Measurements from ENCODE around the gene ANKRD44. TPM values are rescaled to one million over a fixed set of nuclear protein-coding genes. Genes with fewer than 3 reads are reported as not detected.

The ANKRD44 gene
- total and polyA plus RNA-seq, 7 donors: 0.35 to 9.3 (median 1.7) TPM

DNA sequence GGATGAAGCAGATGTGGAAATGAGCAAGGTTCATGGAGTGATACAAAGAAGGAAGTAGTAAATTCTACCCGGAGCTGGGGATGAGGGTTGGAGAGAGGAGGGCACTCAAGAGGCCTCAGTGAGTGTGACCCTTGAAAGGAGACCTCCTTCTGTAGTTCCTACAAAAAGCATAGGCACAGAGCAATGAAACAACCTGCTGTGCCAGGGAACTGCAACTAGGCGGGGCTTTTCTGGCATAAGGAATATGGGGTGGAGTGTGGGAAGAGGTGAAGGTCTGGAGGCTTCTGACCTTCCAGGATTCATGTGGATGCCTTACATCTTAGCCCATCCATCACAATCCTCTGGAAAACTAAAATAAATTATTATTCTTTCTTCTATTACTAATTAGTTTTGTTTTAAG lies 358.6 kb downstream of the ANKRD44 start:
- intact Hi-C loops (cut with DNase I): no loop called here
- Histone ChIP-seq H3K36me3 (ENCODE audit: insufficient read depth in 1 of 2, low read depth in 1 of 2) (no peaks in the 10 kb centered on the region), H3K4me1 (no peaks in the 10 kb centered on the region), H3K9me3 (no peaks in the 10 kb centered on the region), H3K4me3 (no peak overlapping the region), H3K27me3 (ENCODE audit: insufficient read depth in 3 of 3, low read length in 2 of 3) (no peaks in the 10 kb centered on the region), H3K27ac (no peak overlapping the region)
- TF ChIP-seq, protein P1, sequence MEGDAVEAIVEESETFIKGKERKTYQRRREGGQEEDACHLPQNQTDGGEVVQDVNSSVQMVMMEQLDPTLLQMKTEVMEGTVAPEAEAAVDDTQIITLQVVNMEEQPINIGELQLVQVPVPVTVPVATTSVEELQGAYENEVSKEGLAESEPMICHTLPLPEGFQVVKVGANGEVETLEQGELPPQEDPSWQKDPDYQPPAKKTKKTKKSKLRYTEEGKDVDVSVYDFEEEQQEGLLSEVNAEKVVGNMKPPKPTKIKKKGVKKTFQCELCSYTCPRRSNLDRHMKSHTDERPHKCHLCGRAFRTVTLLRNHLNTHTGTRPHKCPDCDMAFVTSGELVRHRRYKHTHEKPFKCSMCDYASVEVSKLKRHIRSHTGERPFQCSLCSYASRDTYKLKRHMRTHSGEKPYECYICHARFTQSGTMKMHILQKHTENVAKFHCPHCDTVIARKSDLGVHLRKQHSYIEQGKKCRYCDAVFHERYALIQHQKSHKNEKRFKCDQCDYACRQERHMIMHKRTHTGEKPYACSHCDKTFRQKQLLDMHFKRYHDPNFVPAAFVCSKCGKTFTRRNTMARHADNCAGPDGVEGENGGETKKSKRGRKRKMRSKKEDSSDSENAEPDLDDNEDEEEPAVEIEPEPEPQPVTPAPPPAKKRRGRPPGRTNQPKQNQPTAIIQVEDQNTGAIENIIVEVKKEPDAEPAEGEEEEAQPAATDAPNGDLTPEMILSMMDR (IDR thresholded peaks at IDR 0.05): no peak
- ATAC-seq: no peak
- DNase-seq: no peak
- WGBS, 3 donors: 57 to 81% (median 60%) methylated on average over 2 of the region's 2 CpGs

DNA sequence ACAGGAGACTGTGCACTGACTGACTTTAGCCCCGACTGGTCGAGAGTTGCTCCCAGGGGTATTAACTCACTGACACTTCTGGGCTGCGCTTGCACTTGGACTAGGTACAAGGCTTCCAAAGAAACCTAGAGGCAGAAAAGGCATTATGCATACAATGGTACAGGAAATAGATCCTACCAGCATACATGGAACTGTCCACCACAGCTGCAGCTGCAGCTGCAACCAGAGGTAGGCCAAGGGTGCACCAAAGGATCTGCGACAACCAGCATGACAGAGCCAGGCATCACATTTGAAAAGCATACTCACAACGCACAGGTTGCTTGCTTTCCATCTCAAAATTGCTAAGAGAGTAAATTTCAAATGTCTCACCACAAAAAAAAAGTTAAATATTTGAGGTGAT lies 361.5 kb downstream of the ANKRD44 start:
- Histone ChIP-seq H3K27me3 (ENCODE audit: insufficient read depth in 3 of 3, low read length in 2 of 3) (no peaks in the 10 kb centered on the region), H3K4me3 (no peak overlapping the region), H3K27ac (no peak overlapping the region), H3K36me3 (ENCODE audit: insufficient read depth in 1 of 2, low read depth in 1 of 2) (no peaks in the 10 kb centered on the region), H3K9me3 (no peaks in the 10 kb centered on the region), H3K4me1 (no peaks in the 10 kb centered on the region)
- DNase-seq: no peak
- ATAC-seq: no peak
- 50 to 53% (median 51%) methylated on average over 5 of the region's 5 CpGs for WGBS, 3 donors
- intact Hi-C loops (cut with DNase I): no loop called here
- TF ChIP-seq, protein P1 (IDR thresholded peaks at IDR 0.05): no peak

DNA sequence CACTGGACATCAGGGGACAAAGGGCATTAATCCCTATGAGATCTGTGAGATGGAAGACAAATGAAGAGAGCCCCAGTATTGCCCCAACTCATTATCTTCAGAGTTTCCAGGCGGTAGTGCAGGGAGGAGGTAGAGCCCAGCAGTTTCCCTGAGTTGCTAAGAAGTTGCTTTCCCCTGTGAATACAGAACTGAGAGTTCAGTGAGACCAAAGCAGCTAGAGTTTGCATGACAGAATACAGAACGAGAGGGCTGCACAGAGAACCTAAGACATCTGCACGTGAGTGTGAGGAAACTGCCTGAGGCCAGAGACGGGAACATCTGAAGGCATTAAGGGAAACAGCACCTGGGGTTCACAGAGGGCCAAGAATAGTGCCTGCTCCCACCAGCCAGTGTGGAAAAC lies 366.0 kb downstream of the ANKRD44 start:
- intact Hi-C loops (cut with DNase I): no loop called here
- WGBS, 3 donors: 57 to 62% (median 61%) methylated on average over 4 of the region's 4 CpGs
- TF ChIP-seq, protein P1 (IDR thresholded peaks at IDR 0.05): no peak
- DNase-seq (no peak), ATAC-seq (no peak)
- H3K4me3 ChIP-seq: no peak overlapping the region
- no peak overlapping the region for H3K27ac ChIP-seq
- peaks cover 8% of the 10 kb centered on the region for H3K4me1 ChIP-seq
- no peaks in the 10 kb centered on the region for H3K27me3 ChIP-seq (ENCODE audit: insufficient read depth in 3 of 3, low read length in 2 of 3)
- H3K36me3 ChIP-seq (ENCODE audit: insufficient read depth in 1 of 2, low read depth in 1 of 2): no peaks in the 10 kb centered on the region
- H3K9me3 ChIP-seq: no peaks in the 10 kb centered on the region

DNA sequence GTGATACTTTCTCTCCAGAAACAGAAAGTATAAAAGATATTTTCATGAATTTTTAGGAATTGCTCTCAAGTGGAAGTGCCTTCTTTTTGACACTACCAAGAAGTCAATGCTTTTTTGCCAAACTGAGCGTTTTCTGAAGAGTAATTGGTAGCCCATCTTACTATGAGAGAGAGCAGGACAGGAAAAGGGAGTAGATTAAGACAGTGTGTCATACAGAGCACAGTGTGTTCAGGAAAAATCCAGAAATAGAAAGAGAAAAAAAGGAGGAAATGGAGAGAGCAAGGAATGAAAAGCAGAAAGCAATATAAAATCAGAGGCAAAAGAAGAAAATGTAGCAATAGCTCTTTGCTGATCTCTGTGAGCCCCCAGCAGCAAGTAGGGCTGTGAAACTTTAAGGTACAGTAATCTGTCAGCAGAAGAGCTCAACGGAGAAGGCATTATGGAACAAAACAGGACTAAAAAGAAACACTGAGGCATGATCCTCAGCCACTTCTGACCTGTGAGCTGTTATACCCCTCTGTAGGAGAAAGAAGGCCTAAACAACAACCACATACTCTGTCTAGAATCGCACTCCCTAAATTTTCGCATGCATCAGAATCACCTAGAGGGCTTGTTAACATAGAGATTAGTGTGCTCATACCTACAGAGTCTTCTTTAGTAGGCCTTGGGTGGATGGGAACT lies 369.0 kb downstream of the ANKRD44 start:
- Histone ChIP-seq H3K27me3 (ENCODE audit: insufficient read depth in 3 of 3, low read length in 2 of 3) (no peaks in the 10 kb centered on the region), H3K27ac (no peak overlapping the region), H3K9me3 (no peaks in the 10 kb centered on the region), H3K4me3 (no peak overlapping the region), H3K36me3 (ENCODE audit: insufficient read depth in 1 of 2, low read depth in 1 of 2) (no peaks in the 10 kb centered on the region), H3K4me1 (peaks cover 8% of the 10 kb centered on the region)
- TF ChIP-seq, protein P1 (IDR thresholded peaks at IDR 0.05): no peak
- no peak for DNase-seq
- 64 to 71% (median 66%) methylated on average over 4 of the region's 4 CpGs for WGBS, 3 donors
- ATAC-seq: peak in 3 of 4 donors; percentile 55 to 91 (median 65)
- intact Hi-C loops (cut with DNase I): no loop called here

DNA sequence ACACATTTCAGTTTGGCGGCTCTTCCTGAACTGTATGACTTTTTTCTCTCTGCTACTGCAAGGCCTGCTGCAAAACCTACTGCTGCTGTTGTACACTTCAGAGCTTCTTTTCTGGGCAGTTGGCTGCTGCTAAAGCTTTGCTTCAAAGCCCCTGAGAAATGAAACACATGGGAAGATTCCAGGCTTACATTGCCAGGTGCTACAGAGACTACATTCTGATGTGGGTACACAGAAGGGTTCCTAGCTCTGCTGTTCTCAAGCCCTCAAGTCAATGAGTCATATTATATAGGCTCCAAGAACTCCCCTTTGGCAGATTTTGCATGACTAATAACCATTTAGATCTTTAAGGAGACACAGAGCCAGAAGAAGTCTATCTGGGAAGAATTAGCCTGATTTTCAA lies 371.2 kb downstream of the ANKRD44 start:
- intact Hi-C loops (cut with DNase I): no loop called here
- 86 to 100% (median 89%) methylated on average over 1 of the region's 1 CpG for WGBS, 3 donors

More for the DNA sequence above, 371.2 kb downstream of the ANKRD44 start:
- Histone ChIP-seq H3K27me3 (ENCODE audit: insufficient read depth in 3 of 3, low read length in 2 of 3) (no peaks in the 10 kb centered on the region), H3K4me1 (peaks cover 8% of the 10 kb centered on the region), H3K36me3 (ENCODE audit: insufficient read depth in 1 of 2, low read depth in 1 of 2) (no peaks in the 10 kb centered on the region), H3K4me3 (no peak overlapping the region), H3K27ac (no peak overlapping the region), H3K9me3 (no peaks in the 10 kb centered on the region)
- DNase-seq (no peak), ATAC-seq (no peak)
- TF ChIP-seq, protein P1 (IDR thresholded peaks at IDR 0.05): no peak
